Measurements from ENCODE around the gene CPHXL.

The CPHXL gene

DNA sequence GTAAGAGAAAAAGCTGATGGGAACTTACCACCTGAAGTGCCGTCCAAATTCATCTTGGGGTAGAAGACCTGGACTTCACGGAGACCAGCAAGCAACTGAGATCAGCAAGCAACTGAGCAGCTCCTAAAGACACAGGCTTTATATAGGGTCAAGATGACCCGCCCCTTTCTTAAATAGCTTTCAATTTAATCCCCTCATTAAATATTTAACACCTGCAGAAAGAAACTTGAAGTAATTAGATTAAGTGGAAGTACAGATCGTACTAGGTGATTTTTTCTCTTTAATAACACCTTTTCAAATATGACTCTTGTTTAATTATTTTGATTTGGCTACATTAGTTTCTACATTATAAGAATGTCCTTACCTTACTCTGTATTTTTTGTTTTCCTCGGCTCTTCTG lies at the start of gene CPHXL:
Gene CPHXL (minus strand): TSS at position 101 of the 400 bp plus-strand sequence. CDS start 48 bp downstream, at position 53.
- H3K4me2 ChIP-seq (ENCODE audit: low read length) = no peak within 1 kb of the TSS
- no peak within 1 kb of the TSS for H3K9ac ChIP-seq (ENCODE audit: low read length)
- no peaks in the 10 kb centered on the region for H3K27me3 ChIP-seq (ENCODE audit: insufficient read depth, low read length)
- H3F3A ChIP-seq (ENCODE audit: insufficient read depth, low read length) = no peaks in the 10 kb centered on the region
- H3K9me3 ChIP-seq (ENCODE audit: low read length) = no peaks in the 10 kb centered on the region
- no peaks in the 10 kb centered on the region for H3K9me2 ChIP-seq (ENCODE audit: low read depth, low read length)
- H3K4me3 ChIP-seq (ENCODE audit: low read depth, low read length, poor library complexity, severe bottlenecking) = no peak within 1 kb of the TSS
- no peaks in the 10 kb centered on the region for H3K36me3 ChIP-seq (ENCODE audit: insufficient read depth, low read length)
- no peak within 1 kb of the TSS for H3K27ac ChIP-seq (ENCODE audit: low read depth, low read length, poor library complexity, severe bottlenecking)
- no peaks in the 10 kb centered on the region for H4K20me1 ChIP-seq (ENCODE audit: insufficient read depth, low read length)
- no peak for TF ChIP-seq EZH2 (IDR thresholded peaks at IDR 0.05; ENCODE audit: borderline replicate concordance, low read length)
- TF ChIP-seq, protein P1, sequence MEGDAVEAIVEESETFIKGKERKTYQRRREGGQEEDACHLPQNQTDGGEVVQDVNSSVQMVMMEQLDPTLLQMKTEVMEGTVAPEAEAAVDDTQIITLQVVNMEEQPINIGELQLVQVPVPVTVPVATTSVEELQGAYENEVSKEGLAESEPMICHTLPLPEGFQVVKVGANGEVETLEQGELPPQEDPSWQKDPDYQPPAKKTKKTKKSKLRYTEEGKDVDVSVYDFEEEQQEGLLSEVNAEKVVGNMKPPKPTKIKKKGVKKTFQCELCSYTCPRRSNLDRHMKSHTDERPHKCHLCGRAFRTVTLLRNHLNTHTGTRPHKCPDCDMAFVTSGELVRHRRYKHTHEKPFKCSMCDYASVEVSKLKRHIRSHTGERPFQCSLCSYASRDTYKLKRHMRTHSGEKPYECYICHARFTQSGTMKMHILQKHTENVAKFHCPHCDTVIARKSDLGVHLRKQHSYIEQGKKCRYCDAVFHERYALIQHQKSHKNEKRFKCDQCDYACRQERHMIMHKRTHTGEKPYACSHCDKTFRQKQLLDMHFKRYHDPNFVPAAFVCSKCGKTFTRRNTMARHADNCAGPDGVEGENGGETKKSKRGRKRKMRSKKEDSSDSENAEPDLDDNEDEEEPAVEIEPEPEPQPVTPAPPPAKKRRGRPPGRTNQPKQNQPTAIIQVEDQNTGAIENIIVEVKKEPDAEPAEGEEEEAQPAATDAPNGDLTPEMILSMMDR (IDR thresholded peaks at IDR 0.05; ENCODE audit: low read length) = no peak
- H2AFZ ChIP-seq (ENCODE audit: low read length) = no peak within 1 kb of the TSS
- no peaks in the 10 kb centered on the region for H3K4me1 ChIP-seq (ENCODE audit: insufficient read depth, low read length, severe bottlenecking)
- H3K79me2 ChIP-seq (ENCODE audit: insufficient read depth, low read length) = no peaks in the 10 kb centered on the region

DNA sequence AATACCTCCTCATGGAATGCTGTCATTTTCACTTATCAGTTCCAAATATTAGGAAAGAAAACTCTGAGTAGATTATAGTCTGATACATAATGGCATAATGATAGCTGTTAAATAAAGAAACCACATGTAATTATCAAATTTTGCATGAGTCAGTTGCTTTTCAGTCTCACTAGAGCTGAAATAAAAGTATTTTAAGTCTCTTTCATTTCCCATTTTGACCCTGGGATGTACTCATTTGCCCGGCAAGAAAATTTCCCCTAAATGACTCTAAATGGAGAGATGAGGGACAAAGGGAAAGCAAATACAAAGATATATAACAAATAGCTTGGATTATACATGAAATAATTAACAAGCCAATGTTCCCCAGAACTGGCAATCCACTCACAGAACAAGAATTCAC lies 47.9 kb upstream of the CPHXL start:
- no peak overlapping the region for H2AFZ ChIP-seq (ENCODE audit: low read length)
- H3K27me3 ChIP-seq (ENCODE audit: insufficient read depth, low read length) = no peaks in the 10 kb centered on the region
- H3K9me3 ChIP-seq (ENCODE audit: low read length) = peaks cover 6% of the 10 kb centered on the region
- H3K79me2 ChIP-seq (ENCODE audit: insufficient read depth, low read length) = no peaks in the 10 kb centered on the region
- no peak for TF ChIP-seq EZH2 (IDR thresholded peaks at IDR 0.05; ENCODE audit: borderline replicate concordance, low read length)
- TF ChIP-seq, protein P1 (IDR thresholded peaks at IDR 0.05; ENCODE audit: low read length) = no peak
- H3F3A ChIP-seq (ENCODE audit: insufficient read depth, low read length) = no peaks in the 10 kb centered on the region
- no peaks in the 10 kb centered on the region for H4K20me1 ChIP-seq (ENCODE audit: insufficient read depth, low read length)
- H3K36me3 ChIP-seq (ENCODE audit: insufficient read depth, low read length) = no peaks in the 10 kb centered on the region; the same call in 1 of the 2 replicates
- no peaks in the 10 kb centered on the region for H3K9me2 ChIP-seq (ENCODE audit: low read depth, low read length)
- no peaks in the 10 kb centered on the region for H3K4me1 ChIP-seq (ENCODE audit: insufficient read depth, low read length, severe bottlenecking)
- no peak overlapping the region for H3K27ac ChIP-seq (ENCODE audit: low read depth, low read length, poor library complexity, severe bottlenecking)
- no peak overlapping the region for H3K4me3 ChIP-seq (ENCODE audit: low read depth, low read length, poor library complexity, severe bottlenecking)
- no peak overlapping the region for H3K9ac ChIP-seq (ENCODE audit: low read length)
- no peak overlapping the region for H3K4me2 ChIP-seq (ENCODE audit: low read length)

DNA sequence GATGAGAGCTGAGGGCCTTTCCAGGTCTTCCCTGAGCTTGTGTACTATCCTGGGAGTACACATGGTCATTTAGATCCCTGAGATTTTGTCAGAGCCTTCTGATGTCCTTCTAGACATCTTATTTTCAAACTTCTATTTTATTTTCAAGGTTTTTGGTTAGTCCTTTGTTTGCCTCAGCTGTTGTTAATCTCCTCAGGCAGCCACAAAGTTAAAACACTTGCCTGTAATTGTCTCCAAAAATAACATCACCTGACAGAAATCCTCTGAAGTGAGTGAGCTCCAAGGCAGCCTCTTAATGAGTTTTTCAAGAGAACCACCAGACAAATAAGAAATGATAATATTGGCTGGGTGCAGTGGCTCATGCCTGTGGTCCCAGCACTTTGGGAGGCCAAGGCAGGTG lies 43.8 kb upstream of the CPHXL start:
- H2AFZ ChIP-seq (ENCODE audit: low read length) = no peak overlapping the region
- no peaks in the 10 kb centered on the region for H3F3A ChIP-seq (ENCODE audit: insufficient read depth, low read length)
- no peak overlapping the region for H3K27ac ChIP-seq (ENCODE audit: low read depth, low read length, poor library complexity, severe bottlenecking)
- no peaks in the 10 kb centered on the region for H3K4me1 ChIP-seq (ENCODE audit: insufficient read depth, low read length, severe bottlenecking)
- no peak overlapping the region for H3K4me3 ChIP-seq (ENCODE audit: low read depth, low read length, poor library complexity, severe bottlenecking)
- H3K9me2 ChIP-seq (ENCODE audit: low read depth, low read length) = no peaks in the 10 kb centered on the region
- no peak overlapping the region for H3K4me2 ChIP-seq (ENCODE audit: low read length)
- no peaks in the 10 kb centered on the region for H3K27me3 ChIP-seq (ENCODE audit: insufficient read depth, low read length)
- no peaks in the 10 kb centered on the region for H3K79me2 ChIP-seq (ENCODE audit: insufficient read depth, low read length)
- H3K9me3 ChIP-seq (ENCODE audit: low read length) = peaks cover 6% of the 10 kb centered on the region
- no peak overlapping the region for H3K9ac ChIP-seq (ENCODE audit: low read length)
- TF ChIP-seq EZH2 (IDR thresholded peaks at IDR 0.05; ENCODE audit: borderline replicate concordance, low read length) = no peak
- TF ChIP-seq, protein P1 (IDR thresholded peaks at IDR 0.05; ENCODE audit: low read length) = no peak
- no peaks in the 10 kb centered on the region; the same call in 1 of the 2 replicates for H3K36me3 ChIP-seq (ENCODE audit: insufficient read depth, low read length)
- no peaks in the 10 kb centered on the region for H4K20me1 ChIP-seq (ENCODE audit: insufficient read depth, low read length)

Measured in OCI-LY1 (cell line).